ENCODE data around the gene SLC25A36.

SLC25A36 gene

DNA sequence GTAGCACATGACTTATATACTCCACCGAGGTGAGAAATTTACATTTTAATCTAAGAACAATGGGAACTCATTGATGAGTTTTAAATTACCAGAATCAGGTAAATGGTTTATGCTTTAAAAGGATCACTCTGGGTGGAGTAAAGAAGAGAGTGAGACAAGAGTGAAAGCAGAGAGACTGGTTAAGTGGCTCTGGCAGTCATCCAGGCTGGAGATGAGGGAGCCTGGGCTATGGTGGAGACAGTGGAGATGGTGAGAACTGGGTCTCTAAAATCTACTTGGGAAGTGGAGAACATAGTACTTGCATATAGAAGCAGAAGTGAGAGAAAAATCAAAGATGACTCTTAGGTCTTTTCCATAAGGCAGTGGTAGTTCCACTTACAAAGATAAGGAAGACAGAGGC lies 37.1 kb upstream of the SLC25A36 start:
- Histone ChIP-seq H4K20me1 (ENCODE audit: insufficient read depth, low read length) (no peaks in the 10 kb centered on the region), H3K79me2 (ENCODE audit: insufficient read depth, low read length) (no peaks in the 10 kb centered on the region), H3K27ac (ENCODE audit: low read depth, low read length, poor library complexity, severe bottlenecking) (no peak overlapping the region), H3F3A (ENCODE audit: insufficient read depth, low read length) (no peaks in the 10 kb centered on the region), H3K9me3 (ENCODE audit: low read length) (no peaks in the 10 kb centered on the region), H3K4me3 (ENCODE audit: low read depth, low read length, poor library complexity, severe bottlenecking) (no peak overlapping the region), H3K4me2 (ENCODE audit: low read length) (no peak overlapping the region), H3K27me3 (ENCODE audit: insufficient read depth, low read length) (no peaks in the 10 kb centered on the region), H3K4me1 (ENCODE audit: insufficient read depth, low read length, severe bottlenecking) (no peaks in the 10 kb centered on the region), H3K9me2 (ENCODE audit: low read depth, low read length) (no peaks in the 10 kb centered on the region), H3K36me3 (ENCODE audit: insufficient read depth, low read length) (no peaks in the 10 kb centered on the region), H3K9ac (ENCODE audit: low read length) (no peak overlapping the region), H2AFZ (ENCODE audit: low read length) (no peak overlapping the region)
- TF ChIP-seq, protein P1, sequence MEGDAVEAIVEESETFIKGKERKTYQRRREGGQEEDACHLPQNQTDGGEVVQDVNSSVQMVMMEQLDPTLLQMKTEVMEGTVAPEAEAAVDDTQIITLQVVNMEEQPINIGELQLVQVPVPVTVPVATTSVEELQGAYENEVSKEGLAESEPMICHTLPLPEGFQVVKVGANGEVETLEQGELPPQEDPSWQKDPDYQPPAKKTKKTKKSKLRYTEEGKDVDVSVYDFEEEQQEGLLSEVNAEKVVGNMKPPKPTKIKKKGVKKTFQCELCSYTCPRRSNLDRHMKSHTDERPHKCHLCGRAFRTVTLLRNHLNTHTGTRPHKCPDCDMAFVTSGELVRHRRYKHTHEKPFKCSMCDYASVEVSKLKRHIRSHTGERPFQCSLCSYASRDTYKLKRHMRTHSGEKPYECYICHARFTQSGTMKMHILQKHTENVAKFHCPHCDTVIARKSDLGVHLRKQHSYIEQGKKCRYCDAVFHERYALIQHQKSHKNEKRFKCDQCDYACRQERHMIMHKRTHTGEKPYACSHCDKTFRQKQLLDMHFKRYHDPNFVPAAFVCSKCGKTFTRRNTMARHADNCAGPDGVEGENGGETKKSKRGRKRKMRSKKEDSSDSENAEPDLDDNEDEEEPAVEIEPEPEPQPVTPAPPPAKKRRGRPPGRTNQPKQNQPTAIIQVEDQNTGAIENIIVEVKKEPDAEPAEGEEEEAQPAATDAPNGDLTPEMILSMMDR (IDR thresholded peaks at IDR 0.05; ENCODE audit: low read length), result no peak
- TF ChIP-seq EZH2 (IDR thresholded peaks at IDR 0.05; ENCODE audit: borderline replicate concordance, low read length), result no peak

DNA sequence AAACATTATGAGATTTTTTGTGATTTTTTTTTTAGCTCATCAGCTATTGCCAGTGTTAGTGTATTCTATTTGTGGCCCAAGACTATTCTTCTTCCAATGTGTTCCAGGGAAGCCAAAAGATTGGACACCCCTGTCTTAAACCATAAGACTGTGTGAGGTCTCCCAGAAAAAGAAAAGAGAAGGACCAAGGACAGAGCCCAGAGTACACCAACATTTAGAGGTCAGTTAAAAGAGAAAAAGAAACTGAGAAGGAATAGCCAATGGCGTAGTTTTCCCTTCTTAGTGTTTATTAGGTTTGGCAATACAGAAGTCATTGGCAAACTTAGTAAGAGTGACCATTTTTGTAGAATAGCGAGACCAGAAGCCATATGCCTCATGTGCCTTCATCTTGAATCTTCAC lies 36.1 kb upstream of the SLC25A36 start:
- Histone ChIP-seq H3K27me3 (ENCODE audit: insufficient read depth, low read length) (no peaks in the 10 kb centered on the region), H3K9ac (ENCODE audit: low read length) (no peak overlapping the region), H3K4me2 (ENCODE audit: low read length) (no peak overlapping the region), H4K20me1 (ENCODE audit: insufficient read depth, low read length) (no peaks in the 10 kb centered on the region), H3K4me1 (ENCODE audit: insufficient read depth, low read length, severe bottlenecking) (no peaks in the 10 kb centered on the region), H3K79me2 (ENCODE audit: insufficient read depth, low read length) (no peaks in the 10 kb centered on the region), H3K36me3 (ENCODE audit: insufficient read depth, low read length) (no peaks in the 10 kb centered on the region), H3F3A (ENCODE audit: insufficient read depth, low read length) (no peaks in the 10 kb centered on the region), H3K27ac (ENCODE audit: low read depth, low read length, poor library complexity, severe bottlenecking) (no peak overlapping the region), H3K9me2 (ENCODE audit: low read depth, low read length) (no peaks in the 10 kb centered on the region), H3K9me3 (ENCODE audit: low read length) (no peaks in the 10 kb centered on the region), H2AFZ (ENCODE audit: low read length) (no peak overlapping the region), H3K4me3 (ENCODE audit: low read depth, low read length, poor library complexity, severe bottlenecking) (no peak overlapping the region)
- TF ChIP-seq, protein P1 (IDR thresholded peaks at IDR 0.05; ENCODE audit: low read length), result no peak
- no peak for TF ChIP-seq EZH2 (IDR thresholded peaks at IDR 0.05; ENCODE audit: borderline replicate concordance, low read length)

DNA sequence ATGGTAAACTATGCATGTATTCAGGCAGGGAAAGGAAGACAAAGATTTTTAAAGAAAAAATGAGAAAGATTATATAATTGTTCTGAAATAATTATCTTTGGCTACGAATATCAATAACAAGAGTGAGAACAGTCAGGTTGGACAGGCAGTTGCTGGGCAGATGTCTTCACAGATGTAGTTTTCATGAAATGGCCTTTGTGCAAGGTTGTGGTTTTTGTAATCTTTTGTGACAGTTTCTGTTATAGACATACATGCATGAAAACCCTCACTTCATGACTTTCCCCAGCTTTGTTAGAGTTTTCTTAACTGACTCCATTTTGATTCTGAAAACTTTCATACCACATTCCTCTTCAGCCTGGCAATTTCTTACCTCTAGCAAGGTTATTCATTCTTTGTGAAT lies 34.9 kb upstream of the SLC25A36 start:
- Histone ChIP-seq H3K36me3 (ENCODE audit: insufficient read depth, low read length) (no peaks in the 10 kb centered on the region), H3K4me3 (ENCODE audit: low read depth, low read length, poor library complexity, severe bottlenecking) (no peak overlapping the region), H3K27me3 (ENCODE audit: insufficient read depth, low read length) (no peaks in the 10 kb centered on the region), H3F3A (ENCODE audit: insufficient read depth, low read length) (no peaks in the 10 kb centered on the region), H3K27ac (ENCODE audit: low read depth, low read length, poor library complexity, severe bottlenecking) (no peak overlapping the region), H3K9ac (ENCODE audit: low read length) (no peak overlapping the region), H3K4me1 (ENCODE audit: insufficient read depth, low read length, severe bottlenecking) (no peaks in the 10 kb centered on the region), H2AFZ (ENCODE audit: low read length) (no peak overlapping the region), H3K9me2 (ENCODE audit: low read depth, low read length) (no peaks in the 10 kb centered on the region), H3K79me2 (ENCODE audit: insufficient read depth, low read length) (no peaks in the 10 kb centered on the region), H3K4me2 (ENCODE audit: low read length) (no peak overlapping the region), H3K9me3 (ENCODE audit: low read length) (no peaks in the 10 kb centered on the region), H4K20me1 (ENCODE audit: insufficient read depth, low read length) (no peaks in the 10 kb centered on the region)
- TF ChIP-seq, protein P1 (IDR thresholded peaks at IDR 0.05; ENCODE audit: low read length), result no peak
- no peak for TF ChIP-seq EZH2 (IDR thresholded peaks at IDR 0.05; ENCODE audit: borderline replicate concordance, low read length)

Measured in OCI-LY1 (cell line).